Renal pelvis (tissue), 4 donors: Measurements from ENCODE around the gene EFCAB8. TPM values are rescaled to one million over a fixed set of nuclear protein-coding genes. Genes with fewer than 3 reads are reported as not detected.

Experiments
- DNase-seq: peaks from one replicate; pipeline ENCODE4 v3.0.0-alpha.2; 2013
- polyA plus RNA-seq, 3 donors: library from polyadenylated mRNA; unstranded; fragments of 120-200 nt; gene quantifications; one replicate each; pipeline ENCODE4 v1.2.1, GENCODE V29; 2013; ENCODE audit not compliant: insufficient read length in 3 of 3

The EFCAB8 gene
- polyA plus RNA-seq, 3 donors, result 0.06 to 0.21 (median 0.09) TPM

- DNase-seq, result no peak
These were observed 126.1 kb downstream of the EFCAB8 start for GRCh38 chr20:32984631-32985354.

- no peak for DNase-seq
These were observed 126.9 kb downstream of the EFCAB8 start for GRCh38 chr20:32985596-32985995.

GRCh38 chr20:32986331-32986966, 127.7 kb downstream of the EFCAB8 start:
- no peak for DNase-seq

GRCh38 chr20:32987044-32987825, 128.5 kb downstream of the EFCAB8 start:
- DNase-seq, result no peak

- no peak for DNase-seq
These were observed 129.3 kb downstream of the EFCAB8 start for GRCh38 chr20:32988008-32988407.

GRCh38 chr20:32989507-32990283, 131.0 kb downstream of the EFCAB8 start:
- no peak for DNase-seq

- DNase-seq, result no peak
These were observed 131.7 kb downstream of the EFCAB8 start for GRCh38 chr20:32990426-32990825.

- no peak for DNase-seq
These were observed 132.7 kb downstream of the EFCAB8 start for GRCh38 chr20:32991383-32991782.

- no peak for DNase-seq
These were observed 133.3 kb downstream of the EFCAB8 start for GRCh38 chr20:32991792-32992641.

- DNase-seq, result no peak
These were observed 134.8 kb downstream of the EFCAB8 start for GRCh38 chr20:32993496-32994050.

- DNase-seq, result no peak
These were observed 137.1 kb downstream of the EFCAB8 start for GRCh38 chr20:32995802-32996201.

- DNase-seq, result no peak
These were observed 138.7 kb downstream of the EFCAB8 start for GRCh38 chr20:32997431-32997830.

- no peak for DNase-seq
These were observed 141.0 kb downstream of the EFCAB8 start for GRCh38 chr20:32999603-33000250.

GRCh38 chr20:33000802-33001466, 142.2 kb downstream of the EFCAB8 start:
- no peak for DNase-seq

GRCh38 chr20:33002087-33002808, 143.5 kb downstream of the EFCAB8 start:
- DNase-seq, result no peak

- no peak for DNase-seq
These were observed 145.5 kb downstream of the EFCAB8 start, which contains the start of gene SUN5 for GRCh38 chr20:33004141-33004751. SUN5 (minus strand) TSS chr20:33004433; CDS start chr20:33004340, 93 bp downstream.

- DNase-seq, result no peak
These were observed 146.4 kb downstream of the EFCAB8 start for GRCh38 chr20:33005132-33005566.
